Smooth muscle cell (in vitro differentiated cells): ENCODE results near the gene MANSC1. TPM values are rescaled to one million over a fixed set of nuclear protein-coding genes. Genes with fewer than 3 reads are reported as not detected.

Experiments used
- polyA plus RNA-seq: library from polyadenylated mRNA; unstranded; fragments of >200 nt; fragmentation: Nextera tagmentation; extraction: Ambion mirVana; gene quantifications from 2 replicates; pipeline ENCODE4 v1.2.1, GENCODE V29; 2016
- small RNA-seq: library from RNA; depleted of rRNA; stranded (forward); fragments of <200 nt; gene quantifications from one replicate; pipeline ENCODE3, GENCODE V24; 2014
- total RNA-seq: library from RNA; depleted of rRNA; stranded (reverse); fragments of >200 nt; gene quantifications from 2 replicates; pipeline ENCODE4 v1.2.3, GENCODE V29; 2014

MANSC1 gene
- total and polyA plus RNA-seq, 2 experiments from 2014 or later: 0.09 to 5.1 TPM

Small RNA genes within 50 kb of the gene (small RNA-seq; reads per million reads assigned to genes)
- gene RNU6-318P: not detected

Other genes starting within 250 kb of the MANSC1 start
- gene LRP6, start 83.2 kb downstream of the MANSC1 start, total RNA-seq: 21.1 and 22.8 TPM in 2 replicates
- gene LRP6, start 83.2 kb downstream of the MANSC1 start, polyA plus RNA-seq: 10.6 and 13.9 TPM in 2 replicates
- 11.2 and 29.8 TPM in 2 replicates for gene BORCS5, start 6.8 kb upstream of the MANSC1 start, total RNA-seq
- gene BORCS5, start 6.8 kb upstream of the MANSC1 start, polyA plus RNA-seq: 8.0 and 11.7 TPM in 2 replicates
- 10.8 and 13.0 TPM in 2 replicates for gene DUSP16, start 212.6 kb upstream of the MANSC1 start, total RNA-seq
- 1.2 and 2.0 TPM in 2 replicates for gene DUSP16, start 212.6 kb upstream of the MANSC1 start, polyA plus RNA-seq